Activated B cell treated with CpG ODN at 0.5 μM for 24 hours (primary cell): Measurements from ENCODE around the gene LENEP. TPM values are rescaled to one million over a fixed set of nuclear protein-coding genes. Genes with fewer than 3 reads are reported as not detected.
A peak's percentile ranks its signal among the peaks of the same experiment; 100 is the strongest.
"Not testable (repeated sequence)": the region's sequence is repeated elsewhere in the genome, so short reads cannot be mapped to it uniquely, and the experiment has no call there.

ENCODE experiments used
- ATAC-seq: fragments of 200-7000 bp; cut with Tn5 transposase; one replicate; pipeline ENCODE4 v1.10.0; 2021; ENCODE audit warnings: low read depth, mild to moderate bottlenecking, moderate library complexity
- CTCF ChIA-PET: fragments of 350-600 bp; sonication (Branson Sonifier 250); formaldehyde crosslinking; loops from one replicate; lab custom pipeline; 2021; ENCODE audit warnings: antibody characterized with exemption; lab: Charles Lee
- POLR2A ChIA-PET: fragments of 350-600 bp; sonication (Branson Sonifier 250); formaldehyde crosslinking; loops from one replicate; lab custom pipeline; 2021; ENCODE audit warnings: antibody characterized with exemption; lab: Charles Lee
- DNase-seq: peaks from one replicate; pipeline ENCODE4 v3.0.0; 2022
- H3K27ac Mint-ChIP-seq: one replicate; pipeline ENCODE4 v1.8.0; 2020; ENCODE audit warnings: mixed read lengths
- H3K27me3 Mint-ChIP-seq: one replicate; pipeline ENCODE4 v1.8.0; 2021; ENCODE audit warnings: mixed read lengths
- H3K36me3 Mint-ChIP-seq: one replicate; pipeline ENCODE4 v1.8.0; 2021; ENCODE audit warnings: low read depth, mixed read lengths
- H3K4me1 Mint-ChIP-seq: one replicate; pipeline ENCODE4 v1.8.0; 2021; ENCODE audit warnings: mixed read lengths
- H3K4me3 Mint-ChIP-seq: one replicate; pipeline ENCODE4 v1.8.0; 2020; ENCODE audit warnings: mild to moderate bottlenecking, mixed read lengths
- H3K9me3 Mint-ChIP-seq: one replicate; pipeline ENCODE4 v1.8.0; 2020; ENCODE audit warnings: mixed read lengths
- intact Hi-C: fragments of 100-400 bp; cut with micrococcal nuclease; formaldehyde crosslinking; loops from one replicate; pipeline ENCODE4 v1.15.1; 2024
- total RNA-seq: library from RNA; stranded (reverse); gene quantifications from 2 replicates; pipeline ENCODE4 v1.2.3, GENCODE V29; 2022
- TF ChIP-seq, protein P1 (sequence below): fragments of 200-600 bp; IDR thresholded peaks from one replicate; pipeline ENCODE4 v1.8.0; 2022; ENCODE audit warnings: antibody characterized with exemption, mild to moderate bottlenecking

The LENEP gene
- total RNA-seq, 1 donor from 2014 or later: 1.8 TPM

DNA sequence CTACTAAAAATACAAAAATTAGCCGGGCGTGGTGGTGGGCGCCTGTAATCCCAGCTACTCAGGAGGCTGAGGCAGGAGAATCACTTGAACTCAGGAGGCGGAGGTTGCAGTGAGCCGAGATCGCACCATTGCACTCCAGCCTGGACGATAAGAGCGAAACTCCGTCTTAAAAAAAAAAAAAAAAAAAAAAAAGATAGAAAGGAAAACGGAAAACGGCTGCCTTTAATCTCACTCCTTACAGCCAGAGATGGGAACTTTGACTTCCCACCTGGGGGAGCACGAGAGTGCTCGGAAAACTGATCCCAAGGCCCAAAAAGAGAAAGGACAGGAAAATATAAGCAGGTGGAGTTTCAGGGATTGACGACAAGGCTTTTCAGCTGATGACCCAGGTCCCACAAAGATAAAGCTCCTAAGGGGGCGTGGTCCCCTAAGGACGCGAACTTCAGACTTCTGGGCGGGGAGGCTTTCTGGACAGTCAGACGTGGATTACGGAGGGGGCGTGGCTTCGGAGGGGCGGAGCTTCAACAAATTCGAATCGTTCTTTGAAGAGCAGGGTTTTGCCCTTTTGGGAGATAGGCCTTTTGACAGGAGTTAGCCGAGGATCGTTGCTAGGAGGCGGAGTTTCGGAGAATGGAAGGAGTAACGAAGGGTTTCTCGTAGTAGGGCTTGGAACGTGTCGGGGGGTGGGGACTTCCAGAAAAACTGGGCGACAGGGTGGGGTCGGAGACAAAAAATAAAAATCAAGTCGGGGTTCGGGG is 19.9 kb upstream of the LENEP start:
- H3K27me3 Mint-ChIP-seq: no peaks in the 10 kb centered on the region
- ATAC-seq: peak; percentile 13
- CTCF ChIA-PET: interaction anchor here (0.6 to 1.6 kb wide), 5 partner anchors 10 to 77 kb away, joined by 3 to 12 read pairs (median 3); partner anchors contain the start of genes FLAD1 and PYGO2
- intact Hi-C loops: loop anchor here (1.0 to 10.0 kb wide), 9 partner anchors 10 to 415 kb away; partner anchors contain the start of genes FLAD1, KRTCAP2, PYGO2 and TRIM46
- H3K27ac Mint-ChIP-seq: no peak overlapping the region
- peaks cover 37% of the 10 kb centered on the region for H3K4me1 Mint-ChIP-seq
- TF ChIP-seq, protein P1, sequence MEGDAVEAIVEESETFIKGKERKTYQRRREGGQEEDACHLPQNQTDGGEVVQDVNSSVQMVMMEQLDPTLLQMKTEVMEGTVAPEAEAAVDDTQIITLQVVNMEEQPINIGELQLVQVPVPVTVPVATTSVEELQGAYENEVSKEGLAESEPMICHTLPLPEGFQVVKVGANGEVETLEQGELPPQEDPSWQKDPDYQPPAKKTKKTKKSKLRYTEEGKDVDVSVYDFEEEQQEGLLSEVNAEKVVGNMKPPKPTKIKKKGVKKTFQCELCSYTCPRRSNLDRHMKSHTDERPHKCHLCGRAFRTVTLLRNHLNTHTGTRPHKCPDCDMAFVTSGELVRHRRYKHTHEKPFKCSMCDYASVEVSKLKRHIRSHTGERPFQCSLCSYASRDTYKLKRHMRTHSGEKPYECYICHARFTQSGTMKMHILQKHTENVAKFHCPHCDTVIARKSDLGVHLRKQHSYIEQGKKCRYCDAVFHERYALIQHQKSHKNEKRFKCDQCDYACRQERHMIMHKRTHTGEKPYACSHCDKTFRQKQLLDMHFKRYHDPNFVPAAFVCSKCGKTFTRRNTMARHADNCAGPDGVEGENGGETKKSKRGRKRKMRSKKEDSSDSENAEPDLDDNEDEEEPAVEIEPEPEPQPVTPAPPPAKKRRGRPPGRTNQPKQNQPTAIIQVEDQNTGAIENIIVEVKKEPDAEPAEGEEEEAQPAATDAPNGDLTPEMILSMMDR: no peak
- no peaks in the 10 kb centered on the region for H3K9me3 Mint-ChIP-seq
- POLR2A ChIA-PET: interaction anchor here (0.6 to 6.9 kb wide), 28 partner anchors 9 to 1687 kb away, joined by 3 to 71 read pairs (median 7); partner anchors contain the start of genes FLAD1, KRTCAP2, PBXIP1 and PMVK
- peaks cover 28% of the 10 kb centered on the region for H3K36me3 Mint-ChIP-seq
- DNase-seq: peak; percentile 85
- no peak overlapping the region for H3K4me3 Mint-ChIP-seq

DNA sequence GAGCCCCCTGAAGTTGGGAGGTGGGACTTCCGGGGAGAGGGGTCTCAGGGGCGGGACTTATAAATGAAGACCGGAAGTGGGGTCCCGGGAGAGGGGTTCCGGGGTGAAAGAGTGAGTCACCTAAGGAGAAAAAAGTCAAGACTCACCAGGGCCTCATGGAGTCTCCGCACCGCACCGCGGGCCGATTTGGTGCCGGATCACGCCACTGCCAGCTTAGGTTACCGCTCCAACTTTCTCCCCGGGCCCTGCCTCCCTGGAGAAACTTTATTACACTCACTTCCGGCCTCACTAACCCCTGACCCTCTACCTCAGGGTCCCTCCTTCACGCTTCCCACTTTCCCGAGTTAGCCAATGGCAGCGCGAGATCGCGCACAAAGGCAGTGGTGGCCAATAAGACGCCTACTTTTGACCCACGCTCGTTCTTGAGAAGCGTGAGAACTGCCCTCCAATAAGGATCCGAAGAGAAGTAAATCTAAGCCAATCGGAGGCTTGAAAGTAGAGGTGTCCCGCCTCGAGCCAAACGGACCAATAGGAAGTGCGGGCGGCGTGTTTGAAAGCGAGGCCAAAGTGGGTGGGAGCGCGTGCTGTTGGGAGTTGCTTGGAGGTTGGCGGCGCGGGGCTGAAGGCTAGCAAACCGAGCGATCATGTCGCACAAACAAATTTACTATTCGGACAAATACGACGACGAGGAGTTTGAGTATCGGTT is 19.1 kb upstream of the LENEP start, which contains the start of gene CKS1B:
TSS of gene CKS1B (plus strand) at position 580 of the 706 bp plus-strand sequence. CDS start at position 645, 65 bp downstream.
- POLR2A ChIA-PET: interaction anchor here (0.5 to 6.9 kb wide), 27 partner anchors 9 to 984 kb away, joined by 3 to 71 read pairs (median 7); partner anchors contain the start of genes CLK2, FLAD1, PBXIP1 and PMVK
- Mint-ChIP-seq H3K36me3 (peaks cover 27% of the 10 kb centered on the region), H3K9me3 (no peaks in the 10 kb centered on the region), H3K27ac (no peak within 1 kb of the TSS), H3K27me3 (no peaks in the 10 kb centered on the region), H3K4me1 (peaks cover 36% of the 10 kb centered on the region), H3K4me3 (no peak within 1 kb of the TSS)
- DNase-seq (peak; percentile 87), ATAC-seq (peak; percentile 83)
- TF ChIP-seq, protein P1: no peak
- intact Hi-C loops: loop anchor here (1.0 to 10.0 kb wide), 9 partner anchors 9 to 416 kb away; partner anchors contain the start of genes FLAD1, KRTCAP2, PYGO2 and TRIM46
- CTCF ChIA-PET: interaction anchor here (0.6 to 2.8 kb wide), 8 partner anchors 9 to 87 kb away, joined by 3 to 14 read pairs (median 4); partner anchors contain the start of genes FLAD1 and PYGO2

DNA sequence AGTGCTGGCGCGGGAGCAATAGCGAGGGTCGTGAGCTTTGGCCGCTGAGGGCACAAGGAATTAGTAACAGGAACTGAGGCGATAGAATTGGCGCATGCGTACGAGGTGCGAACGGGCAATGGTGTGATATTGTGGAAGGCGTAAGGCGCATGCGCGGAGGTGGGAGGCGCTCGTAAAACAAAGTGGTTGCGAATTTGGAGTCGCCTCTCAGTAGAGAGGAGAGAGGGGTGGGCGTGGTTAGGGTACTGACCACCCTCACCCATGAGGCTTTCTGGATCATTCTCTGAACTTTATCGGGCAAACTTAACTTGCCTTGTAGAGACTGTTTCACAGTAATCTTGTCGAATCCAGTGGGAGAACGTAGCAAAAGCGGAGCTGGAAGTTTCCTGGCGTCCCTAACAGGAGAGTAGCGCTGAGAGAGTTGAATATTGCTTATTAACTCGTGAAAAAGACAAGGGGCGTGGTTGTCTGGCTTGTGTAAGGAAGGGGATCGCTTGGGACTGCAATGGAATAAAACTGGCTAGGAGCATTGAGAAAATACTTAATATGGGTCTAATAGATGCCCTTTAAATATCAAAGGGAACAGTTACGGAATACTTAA is 18.5 kb upstream of the LENEP start:
- Mint-ChIP-seq H3K27me3 (no peaks in the 10 kb centered on the region), H3K9me3 (no peaks in the 10 kb centered on the region), H3K4me3 (no peak overlapping the region), H3K27ac (no peak overlapping the region), H3K4me1 (peaks cover 31% of the 10 kb centered on the region), H3K36me3 (peaks cover 25% of the 10 kb centered on the region)
- intact Hi-C loops: loop anchor here (1.0 to 10.0 kb wide), 9 partner anchors 8 to 417 kb away; partner anchors contain the start of genes FLAD1, KRTCAP2, PYGO2 and TRIM46
- TF ChIP-seq, protein P1: no peak
- CTCF ChIA-PET: interaction anchor here (0.6 to 2.8 kb wide), 5 partner anchors 9 to 87 kb away, joined by 3 to 14 read pairs (median 4); partner anchors contain the start of gene PYGO2
- DNase-seq: peak; percentile 90
- ATAC-seq: peak; percentile 54
- POLR2A ChIA-PET: interaction anchor here (0.5 to 6.9 kb wide), 20 partner anchors 8 to 298 kb away, joined by 3 to 71 read pairs (median 7); partner anchors contain the start of genes ADAM15, CLK2, FLAD1 and PBXIP1

DNA sequence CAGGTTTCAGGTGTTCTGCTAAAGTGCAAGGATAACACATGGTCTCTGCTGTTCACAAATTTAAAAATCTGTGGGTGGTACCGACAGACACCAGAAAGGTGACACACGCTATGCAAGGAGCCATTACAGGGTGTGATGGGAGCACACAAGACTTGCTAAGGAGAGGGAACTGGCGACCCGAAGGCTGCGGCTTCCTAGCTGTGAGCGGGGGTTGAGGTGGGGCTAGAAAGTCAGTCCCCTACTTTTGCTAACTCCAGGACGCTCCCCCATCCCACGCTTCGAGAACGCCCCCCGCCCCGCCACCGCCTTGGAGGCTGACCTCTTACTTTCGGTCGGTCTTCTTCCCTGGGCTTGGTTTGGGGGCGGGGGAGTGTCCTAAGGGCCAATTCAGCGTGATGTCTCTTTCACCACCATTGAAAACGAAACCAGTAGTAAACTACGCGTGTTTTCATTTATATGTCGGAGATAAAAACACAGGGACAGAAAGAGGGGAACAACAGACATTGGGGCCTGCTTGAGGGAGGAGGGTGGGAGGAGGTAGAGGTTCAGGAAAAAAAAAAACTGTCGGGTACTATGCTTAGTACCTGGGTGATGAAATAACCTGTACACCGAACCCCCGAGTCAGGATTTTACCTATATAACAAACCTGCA is 17.9 kb upstream of the LENEP start:
- Mint-ChIP-seq H3K9me3 (no peaks in the 10 kb centered on the region), H3K36me3 (peaks cover 25% of the 10 kb centered on the region), H3K4me3 (no peak overlapping the region), H3K4me1 (peaks cover 31% of the 10 kb centered on the region), H3K27ac (no peak overlapping the region), H3K27me3 (no peaks in the 10 kb centered on the region)
- POLR2A ChIA-PET: interaction anchor here (0.6 to 6.9 kb wide), 16 partner anchors 8 to 1525 kb away, joined by 3 to 71 read pairs (median 11); partner anchors contain the start of genes ADAM15, FLAD1, MEF2D and PBXIP1
- peak; percentile 53 for DNase-seq
- CTCF ChIA-PET: interaction anchor here (1.0 to 2.8 kb wide), 4 partner anchors 14 to 86 kb away, joined by 3 to 14 read pairs (median 4); partner anchors contain the start of gene PYGO2
- intact Hi-C loops: loop anchor here (10.0 kb wide), 1 partner anchor 199 kb away; the partner anchor contains the start of genes KRTCAP2 and TRIM46
- TF ChIP-seq, protein P1: no peak
- peak; percentile 7 for ATAC-seq

DNA sequence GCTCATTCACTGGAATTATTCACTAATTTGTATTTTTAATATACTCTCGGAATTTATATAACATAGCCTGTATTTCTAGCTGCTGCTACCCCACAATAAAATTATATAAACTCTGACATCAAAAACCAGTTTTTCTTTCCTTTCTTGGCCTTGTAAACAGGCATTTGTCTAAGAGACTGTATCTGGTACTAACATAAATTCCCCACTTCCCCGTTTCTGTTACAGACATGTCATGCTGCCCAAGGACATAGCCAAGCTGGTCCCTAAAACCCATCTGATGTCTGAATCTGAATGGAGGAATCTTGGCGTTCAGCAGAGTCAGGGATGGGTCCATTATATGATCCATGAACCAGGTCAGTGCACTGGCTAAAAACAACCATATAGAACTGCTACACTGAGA is 15.6 kb upstream of the LENEP start:
- H3K4me3 Mint-ChIP-seq, CTCF ChIA-PET, H3K27me3 Mint-ChIP-seq, ATAC-seq, H3K9me3 Mint-ChIP-seq, DNase-seq: not testable (repeated sequence)
- Mint-ChIP-seq H3K36me3 (peaks cover 13% of the 10 kb centered on the region), H3K4me1 (peaks cover 12% of the 10 kb centered on the region), H3K27ac (peak overlapping the region; percentile 71)
- POLR2A ChIA-PET: interaction anchor here (0.5 to 0.6 kb wide), 2 partner anchors 17 to 706 kb away, joined by 5 to 7 read pairs; no protein-coding TSS in a partner anchor
- intact Hi-C loops: loop anchor here (10.0 kb wide), 1 partner anchor 197 kb away; the partner anchor contains the start of genes KRTCAP2 and TRIM46
